ENCODE measurements around the gene SLC17A6.

DNA sequence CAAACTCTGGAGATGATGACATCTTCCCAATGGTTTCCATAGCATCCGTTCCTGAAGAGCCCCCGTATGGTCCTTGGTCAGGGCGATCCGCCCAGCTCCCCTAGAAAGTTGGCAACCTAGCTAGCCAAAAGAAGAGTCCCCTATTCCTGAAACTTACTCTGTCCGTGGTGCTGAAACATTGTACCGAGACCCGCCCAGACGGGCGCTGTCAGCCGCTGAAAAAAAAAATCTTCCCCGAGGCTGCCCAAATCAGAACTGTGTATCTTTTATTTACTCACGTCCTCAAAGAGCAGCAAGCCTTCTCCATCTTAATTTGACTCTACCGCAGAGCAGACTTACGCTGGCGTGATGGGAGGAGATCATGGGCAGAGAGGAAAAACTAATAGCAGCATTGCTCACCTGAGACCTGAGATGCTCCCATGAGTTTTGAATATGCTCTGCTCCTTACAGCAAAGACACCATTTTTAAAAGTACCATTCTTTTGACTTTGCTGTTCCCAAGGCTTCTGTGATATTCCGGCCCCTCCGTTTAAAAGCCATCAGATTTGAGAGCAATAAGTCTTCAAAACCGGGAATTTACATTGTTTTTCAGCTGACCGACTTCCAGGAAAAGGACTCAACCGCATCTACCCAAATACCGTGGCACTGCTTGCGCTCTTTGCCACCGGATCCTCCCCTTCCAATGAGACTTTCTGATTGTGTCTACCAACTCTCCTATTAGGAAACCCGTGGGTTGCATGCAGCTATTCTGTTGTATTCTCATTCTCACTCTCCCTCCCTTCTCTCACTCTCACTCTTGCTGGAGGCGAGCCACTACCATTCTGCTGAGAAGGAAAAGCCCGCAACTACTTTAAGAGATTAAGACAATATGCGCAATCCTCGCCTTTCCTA is at the start of gene SLC17A6:
- TF ChIP-seq, protein P1, sequence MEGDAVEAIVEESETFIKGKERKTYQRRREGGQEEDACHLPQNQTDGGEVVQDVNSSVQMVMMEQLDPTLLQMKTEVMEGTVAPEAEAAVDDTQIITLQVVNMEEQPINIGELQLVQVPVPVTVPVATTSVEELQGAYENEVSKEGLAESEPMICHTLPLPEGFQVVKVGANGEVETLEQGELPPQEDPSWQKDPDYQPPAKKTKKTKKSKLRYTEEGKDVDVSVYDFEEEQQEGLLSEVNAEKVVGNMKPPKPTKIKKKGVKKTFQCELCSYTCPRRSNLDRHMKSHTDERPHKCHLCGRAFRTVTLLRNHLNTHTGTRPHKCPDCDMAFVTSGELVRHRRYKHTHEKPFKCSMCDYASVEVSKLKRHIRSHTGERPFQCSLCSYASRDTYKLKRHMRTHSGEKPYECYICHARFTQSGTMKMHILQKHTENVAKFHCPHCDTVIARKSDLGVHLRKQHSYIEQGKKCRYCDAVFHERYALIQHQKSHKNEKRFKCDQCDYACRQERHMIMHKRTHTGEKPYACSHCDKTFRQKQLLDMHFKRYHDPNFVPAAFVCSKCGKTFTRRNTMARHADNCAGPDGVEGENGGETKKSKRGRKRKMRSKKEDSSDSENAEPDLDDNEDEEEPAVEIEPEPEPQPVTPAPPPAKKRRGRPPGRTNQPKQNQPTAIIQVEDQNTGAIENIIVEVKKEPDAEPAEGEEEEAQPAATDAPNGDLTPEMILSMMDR (conservative IDR thresholded peaks at IDR 0.05; ENCODE audit: low read length) = no peak
- no peak for TF ChIP-seq EZH2phosphoT487 (IDR thresholded peaks at IDR 0.05; ENCODE audit: borderline replicate concordance, low read depth, low read length)
